DOHH2 (cell line): ENCODE results near the gene ST6GAL1.

Experiments
- H3F3A ChIP-seq: fragments of 200-600 bp; sonication (generic), shearing (Covaris generic); 2 replicates; pipeline ENCODE4 v1.6.0; 2016; ENCODE audit warnings: antibody characterized with exemption, mild to moderate bottlenecking; ENCODE audit not compliant: control insufficient read depth, insufficient read depth
- H3K27ac ChIP-seq: fragments of 200-600 bp; sonication (generic); 2 replicates; pipeline ENCODE4 v1.5.1; 2014; ENCODE audit warnings: low read depth, mild to moderate bottlenecking, low read length, moderate library complexity
- H3K27me3 ChIP-seq: fragments of 200-600 bp; sonication (generic); 2 replicates; pipeline ENCODE4 v1.6.1; 2014; ENCODE audit warnings: mild to moderate bottlenecking, low read length, mixed read lengths; ENCODE audit not compliant: control insufficient read depth
- H3K36me3 ChIP-seq: fragments of 200-600 bp; sonication (generic); 2 replicates; pipeline ENCODE4 v1.6.1; 2014; ENCODE audit warnings: mild to moderate bottlenecking, low read length, moderate library complexity, mixed read lengths; ENCODE audit not compliant: control insufficient read depth
- H3K4me1 ChIP-seq: fragments of 200-600 bp; sonication (generic); 2 replicates; pipeline ENCODE4 v1.6.1; 2014; ENCODE audit warnings: mild to moderate bottlenecking, low read length, mixed read lengths; ENCODE audit not compliant: control insufficient read depth
- H3K4me2 ChIP-seq: fragments of 200-600 bp; sonication (generic); 2 replicates; pipeline ENCODE4 v1.6.0; 2014; ENCODE audit warnings: mild to moderate bottlenecking, low read length, moderate library complexity
- H3K4me3 ChIP-seq: fragments of 200-600 bp; sonication (generic); 2 replicates; pipeline ENCODE4 v1.5.1; 2014; ENCODE audit warnings: mild to moderate bottlenecking, low read length, mixed read lengths
- H3K79me2 ChIP-seq: fragments of 200-600 bp; sonication (generic); 2 replicates; pipeline ENCODE4 v1.6.1; 2014; ENCODE audit warnings: mild to moderate bottlenecking, low read length, mixed read lengths; ENCODE audit not compliant: control insufficient read depth
- H3K9me2 ChIP-seq: fragments of 200-600 bp; sonication (generic); replicated peaks from 2 replicates; pipeline ENCODE4 v1.6.1; 2014; ENCODE audit warnings: mild to moderate bottlenecking, low read length, mixed read lengths; ENCODE audit not compliant: control insufficient read depth
- H3K9me3 ChIP-seq: fragments of 200-600 bp; sonication (generic); 2 replicates; pipeline ENCODE4 v1.6.1; 2014; ENCODE audit warnings: antibody characterized with exemption, low read length, mixed read lengths; ENCODE audit not compliant: control insufficient read depth, insufficient read depth
- H4K20me1 ChIP-seq: fragments of 200-600 bp; sonication (generic); 2 replicates; pipeline ENCODE4 v1.6.0; 2014; ENCODE audit warnings: low read depth, mild to moderate bottlenecking, antibody characterized with exemption, low read length, moderate library complexity; ENCODE audit not compliant: control insufficient read depth, insufficient read depth
- CTCF ChIP-seq: fragments of 200-600 bp; sonication (generic); IDR thresholded peaks from one replicate; pipeline ENCODE4 v1.5.1; 2014; ENCODE audit warnings: antibody characterized with exemption, mild to moderate bottlenecking, low read depth, low read length; ENCODE audit not compliant: poor library complexity, severe bottlenecking
- EZH2phosphoT487 ChIP-seq: fragments of 200-600 bp; sonication (generic); IDR thresholded peaks from 2 replicates; pipeline ENCODE4 v1.6.1; 2017; ENCODE audit warnings: borderline replicate concordance, mild to moderate bottlenecking, antibody characterized with exemption, low read length, moderate library complexity, mixed read lengths

The ST6GAL1 gene

GRCh38 chr3:187084126-187084525 is 153.8 kb downstream of the ST6GAL1 start:
- no peak for TF ChIP-seq EZH2phosphoT487
- no peak for TF ChIP-seq CTCF
- Histone ChIP-seq H3K9me2 (no peaks in the 10 kb centered on the region), H4K20me1 (no peaks in the 10 kb centered on the region), H3K4me2 (no peak overlapping the region), H3K79me2 (no peaks in the 10 kb centered on the region), H3F3A (peaks cover 37% of the 10 kb centered on the region), H3K27me3 (no peaks in the 10 kb centered on the region), H3K9me3 (peaks cover 4% of the 10 kb centered on the region; the same call in 1 of the 2 replicates), H3K27ac (no peak overlapping the region), H3K4me1 (peaks cover 22% of the 10 kb centered on the region), H3K4me3 (no peak overlapping the region), H3K36me3 (peaks cover 3% of the 10 kb centered on the region)

DNA sequence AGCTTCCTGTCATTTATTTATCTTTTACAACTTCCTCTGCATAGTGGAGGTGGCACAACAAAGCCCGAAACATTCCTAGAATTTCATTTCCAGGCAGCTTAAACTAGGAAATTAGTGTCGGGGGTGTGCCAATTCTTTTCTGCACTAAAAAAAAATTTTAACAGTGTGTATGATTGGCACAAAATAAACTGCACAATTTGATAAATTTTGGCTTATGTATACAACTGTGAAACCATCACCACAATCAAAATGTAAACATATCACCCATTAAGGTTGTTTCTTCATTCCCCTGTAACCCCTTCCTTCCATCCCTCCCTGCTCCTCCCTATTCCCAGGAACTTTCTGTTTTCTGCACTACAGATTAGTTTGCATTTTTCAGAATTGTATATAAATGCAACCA is 154.3 kb downstream of the ST6GAL1 start:
- Histone ChIP-seq H4K20me1 (no peaks in the 10 kb centered on the region), H3K9me2 (no peaks in the 10 kb centered on the region), H3K27ac (no peak overlapping the region), H3K9me3 (peaks cover 4% of the 10 kb centered on the region; the same call in 1 of the 2 replicates), H3K4me3 (no peak overlapping the region), H3K4me2 (no peak overlapping the region), H3K27me3 (no peaks in the 10 kb centered on the region), H3K4me1 (peaks cover 27% of the 10 kb centered on the region), H3F3A (peaks cover 33% of the 10 kb centered on the region), H3K79me2 (no peaks in the 10 kb centered on the region), H3K36me3 (0 out of 2 replicates have a peak, but pooled peaks cover 2% of the 10 kb centered on the region)
- no peak for TF ChIP-seq EZH2phosphoT487
- TF ChIP-seq CTCF: no peak

DNA sequence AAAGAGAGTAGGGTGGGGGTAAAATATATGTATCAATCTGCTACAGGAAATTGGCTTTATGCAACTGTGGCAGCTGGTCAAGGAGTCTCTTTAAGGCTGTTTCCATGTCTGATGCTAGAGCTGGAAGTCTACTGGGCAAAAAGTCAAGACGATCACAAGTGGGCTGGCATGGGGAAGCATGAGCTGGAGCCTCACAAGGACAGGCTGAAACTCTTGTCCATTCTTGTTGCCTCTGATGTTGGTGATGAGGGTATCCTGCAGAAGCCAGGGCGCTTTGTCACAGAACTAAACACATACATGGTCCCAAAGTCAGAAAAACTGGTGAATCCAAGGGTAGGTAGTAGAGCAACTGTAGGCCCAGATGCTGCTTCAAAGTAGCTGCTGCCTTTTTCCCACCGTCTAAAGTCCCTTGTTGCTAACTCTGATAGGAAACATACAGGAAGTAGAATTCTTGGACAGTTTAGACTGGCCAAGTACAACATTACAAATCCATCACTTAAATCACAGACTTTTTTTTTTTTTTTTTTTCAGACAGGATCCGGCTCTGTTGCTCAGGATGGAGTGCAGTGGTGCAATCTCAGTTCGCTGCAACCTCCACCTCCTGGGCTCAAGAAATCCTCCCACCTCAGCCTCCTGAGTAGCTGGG is 154.8 kb downstream of the ST6GAL1 start:
- H3K36me3 ChIP-seq: 0 out of 2 replicates have a peak, but pooled peaks cover 2% of the 10 kb centered on the region
- H3F3A ChIP-seq: peaks cover 28% of the 10 kb centered on the region
- H3K4me2 ChIP-seq: no peak overlapping the region
- H3K9me3 ChIP-seq: peaks cover 4% of the 10 kb centered on the region; the same call in 1 of the 2 replicates
- no peaks in the 10 kb centered on the region for H3K79me2 ChIP-seq
- TF ChIP-seq EZH2phosphoT487 (no peak), CTCF (no peak)
- no peaks in the 10 kb centered on the region for H3K27me3 ChIP-seq
- H3K9me2 ChIP-seq: no peaks in the 10 kb centered on the region
- H4K20me1 ChIP-seq: no peaks in the 10 kb centered on the region
- peaks cover 30% of the 10 kb centered on the region for H3K4me1 ChIP-seq
- H3K27ac ChIP-seq: no peak overlapping the region
- H3K4me3 ChIP-seq: no peak overlapping the region
